Fibroblast of lung (primary cell): ENCODE measurements around the gene PTPN22. TPM values are rescaled to one million over a fixed set of nuclear protein-coding genes. Genes with fewer than 3 reads are reported as not detected.

ENCODE experiments used
- DNase-seq, 2 donors: peaks; one replicate each; pipeline versions ENCODE4 v3.0.0 to v3.0.0-alpha.2; 2010; ENCODE audit warnings: low read depth in 2 of 2
- H2AFZ ChIP-seq: 2 replicates; pipeline ENCODE4 v1.5.1; 2012; ENCODE audit warnings: low read length, control low read depth, inconsistent platforms
- H3K27ac ChIP-seq: 2 replicates; pipeline ENCODE4 v1.5.1; 2011; ENCODE audit warnings: low read length, control low read depth; ENCODE audit not compliant: insufficient read depth
- H3K27me3 ChIP-seq: 2 replicates; pipeline ENCODE4 v1.5.1; 2011; ENCODE audit warnings: mild to moderate bottlenecking, low read length; ENCODE audit not compliant: control insufficient read depth, insufficient read depth
- H3K36me3 ChIP-seq: 2 replicates; pipeline ENCODE4 v1.5.1; 2011; ENCODE audit warnings: low read length; ENCODE audit not compliant: control insufficient read depth, insufficient read depth
- H3K4me1 ChIP-seq: 2 replicates; pipeline ENCODE4 v1.5.1; 2011; ENCODE audit warnings: low read length; ENCODE audit not compliant: control insufficient read depth, insufficient read depth; ENCODE audit errors: extremely low read depth
- H3K4me2 ChIP-seq: 2 replicates; pipeline ENCODE4 v1.5.1; 2011; ENCODE audit warnings: low read length, control low read depth; ENCODE audit not compliant: insufficient read depth; ENCODE audit errors: extremely low read depth
- H3K4me3 ChIP-seq, 4 experiments: fragments of 200-600 bp in 1 of 4; sonication (generic) in 1 of 4; replicated peaks in 1 of 4; 2 replicates each; pipeline ENCODE4 v1.5.1; 2011 to 2016; ENCODE audit warnings: low read length in 4 of 4, low read depth in 3 of 4, mild to moderate bottlenecking in 3 of 4, control low read depth in 2 of 4, inconsistent platforms in 1 of 4, mixed read lengths in 1 of 4; ENCODE audit not compliant: insufficient read depth in 1 of 4; ENCODE audit errors: control extremely low read depth in 1 of 4
- H3K79me2 ChIP-seq: 2 replicates; pipeline ENCODE4 v1.5.1; 2012; ENCODE audit warnings: mild to moderate bottlenecking, low read length, inconsistent platforms; ENCODE audit not compliant: control insufficient read depth, insufficient read depth
- H3K9ac ChIP-seq: 2 replicates; pipeline ENCODE4 v1.5.1; 2011; ENCODE audit warnings: mild to moderate bottlenecking, low read length, control low read depth; ENCODE audit not compliant: insufficient read depth
- H3K9me3 ChIP-seq: 2 replicates; pipeline ENCODE4 v1.5.1; 2012; ENCODE audit warnings: low read depth, low read length; ENCODE audit not compliant: control insufficient read depth, insufficient read depth
- H4K20me1 ChIP-seq: 2 replicates; pipeline ENCODE4 v1.5.1; 2011; ENCODE audit warnings: low read length; ENCODE audit not compliant: control insufficient read depth, insufficient read depth; ENCODE audit errors: extremely low read depth
- EZH2 ChIP-seq: IDR thresholded peaks from 2 replicates; pipeline ENCODE4 v1.5.1; 2012; ENCODE audit warnings: low read length, control low read depth, mild to moderate bottlenecking; ENCODE audit errors: missing control alignments
- polyA plus RNA-seq, 2 donors: library from polyadenylated mRNA; depleted of rRNA in 1 of 2; stranded (reverse) in 1 of 2; unstranded in 1 of 2; fragments of >200 nt; gene quantifications; 2 replicates each; pipeline ENCODE4 v1.2.1, GENCODE V29; 2011 to 2012; ENCODE audit warnings: missing spikeins in 1 of 2
- total RNA-seq: library from RNA; depleted of rRNA; stranded (reverse); fragments of >200 nt; gene quantifications from 2 replicates; pipeline ENCODE4 v1.2.1, GENCODE V29; 2014
- TF ChIP-seq, protein P1 (sequence below), 2 donors: IDR thresholded peaks in 1 of 2; conservative IDR thresholded peaks in 1 of 2; 1 replicate in 1 of 2; 2 replicates in 1 of 2; pipeline ENCODE4 v1.5.1; 2011 to 2012; ENCODE audit warnings: low read length in 2 of 2, control low read depth in 1 of 2, inconsistent platforms in 1 of 2, low read depth in 1 of 2, mild to moderate bottlenecking in 1 of 2

Gene PTPN22
- total and polyA plus RNA-seq, 2 donors (not counting 1 experiment from before 2014, with no cell fraction given): 0.10 to 0.33 TPM

DNA sequence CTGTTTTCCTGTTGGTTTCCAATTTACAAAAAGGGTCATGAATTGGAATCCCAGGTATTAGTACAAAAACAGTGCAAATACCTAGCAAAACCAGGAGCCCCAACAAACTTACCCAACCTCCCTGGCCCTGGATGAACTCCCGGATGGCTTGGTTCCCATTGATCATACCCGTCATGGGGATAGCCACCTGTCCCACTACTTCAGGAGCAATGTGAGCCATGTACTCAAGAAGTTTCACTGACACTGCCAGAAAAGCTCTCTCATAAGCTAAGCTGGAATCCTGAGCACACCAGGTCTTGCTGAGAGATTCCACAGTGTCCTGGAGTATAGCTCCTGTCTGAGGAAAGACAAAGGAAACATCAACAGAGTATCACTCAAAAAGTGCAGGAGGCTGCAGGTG lies 10.1 kb upstream of the PTPN22 start:
- Histone ChIP-seq H3K27ac (no peak overlapping the region), H3K27me3 (no peaks in the 10 kb centered on the region), H3K36me3 (no peaks in the 10 kb centered on the region), H3K9me3 (no peaks in the 10 kb centered on the region), H3K9ac (no peak overlapping the region), H3K4me2 (no peak overlapping the region), H3K79me2 (no peaks in the 10 kb centered on the region), H3K4me1 (no peaks in the 10 kb centered on the region), H4K20me1 (no peaks in the 10 kb centered on the region), H2AFZ (no peak overlapping the region), H3K4me3 (no peak overlapping the region)
- DNase-seq: no peak
- TF ChIP-seq EZH2: no peak
- TF ChIP-seq, protein P1, sequence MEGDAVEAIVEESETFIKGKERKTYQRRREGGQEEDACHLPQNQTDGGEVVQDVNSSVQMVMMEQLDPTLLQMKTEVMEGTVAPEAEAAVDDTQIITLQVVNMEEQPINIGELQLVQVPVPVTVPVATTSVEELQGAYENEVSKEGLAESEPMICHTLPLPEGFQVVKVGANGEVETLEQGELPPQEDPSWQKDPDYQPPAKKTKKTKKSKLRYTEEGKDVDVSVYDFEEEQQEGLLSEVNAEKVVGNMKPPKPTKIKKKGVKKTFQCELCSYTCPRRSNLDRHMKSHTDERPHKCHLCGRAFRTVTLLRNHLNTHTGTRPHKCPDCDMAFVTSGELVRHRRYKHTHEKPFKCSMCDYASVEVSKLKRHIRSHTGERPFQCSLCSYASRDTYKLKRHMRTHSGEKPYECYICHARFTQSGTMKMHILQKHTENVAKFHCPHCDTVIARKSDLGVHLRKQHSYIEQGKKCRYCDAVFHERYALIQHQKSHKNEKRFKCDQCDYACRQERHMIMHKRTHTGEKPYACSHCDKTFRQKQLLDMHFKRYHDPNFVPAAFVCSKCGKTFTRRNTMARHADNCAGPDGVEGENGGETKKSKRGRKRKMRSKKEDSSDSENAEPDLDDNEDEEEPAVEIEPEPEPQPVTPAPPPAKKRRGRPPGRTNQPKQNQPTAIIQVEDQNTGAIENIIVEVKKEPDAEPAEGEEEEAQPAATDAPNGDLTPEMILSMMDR (conservative IDR thresholded peaks at IDR 0.05 in 1 of 2, IDR thresholded peaks at IDR 0.05 in 1 of 2; ENCODE audit: low read depth in 1 of 2, low read length in 2 of 2): no peak

DNA sequence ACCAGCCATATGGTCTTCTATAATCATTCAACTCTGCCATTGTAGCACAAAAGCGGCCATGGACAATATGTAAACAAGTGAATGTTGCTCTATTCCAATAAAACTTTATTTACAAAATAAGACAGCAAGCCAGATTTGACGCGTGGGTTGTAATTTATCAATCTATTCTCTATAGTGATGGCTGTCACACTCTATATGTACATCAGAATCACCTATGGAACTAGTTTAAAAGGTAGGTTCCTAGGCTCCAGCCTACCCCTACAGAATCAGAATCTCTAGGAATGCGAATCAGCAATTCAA lies 8.2 kb upstream of the PTPN22 start:
- TF ChIP-seq, protein P1 (conservative IDR thresholded peaks at IDR 0.05 in 1 of 2, IDR thresholded peaks at IDR 0.05 in 1 of 2; ENCODE audit: low read depth in 1 of 2, low read length in 2 of 2): no peak
- no peak for TF ChIP-seq EZH2
- Histone ChIP-seq H3K4me1 (no peaks in the 10 kb centered on the region), H3K9me3 (no peaks in the 10 kb centered on the region), H3K4me2 (no peak overlapping the region), H2AFZ (no peak overlapping the region), H3K36me3 (no peaks in the 10 kb centered on the region), H3K4me3 (no peak overlapping the region), H3K9ac (no peak overlapping the region), H3K27me3 (no peaks in the 10 kb centered on the region), H4K20me1 (no peaks in the 10 kb centered on the region), H3K79me2 (no peaks in the 10 kb centered on the region), H3K27ac (no peak overlapping the region)
- DNase-seq: no peak

DNA sequence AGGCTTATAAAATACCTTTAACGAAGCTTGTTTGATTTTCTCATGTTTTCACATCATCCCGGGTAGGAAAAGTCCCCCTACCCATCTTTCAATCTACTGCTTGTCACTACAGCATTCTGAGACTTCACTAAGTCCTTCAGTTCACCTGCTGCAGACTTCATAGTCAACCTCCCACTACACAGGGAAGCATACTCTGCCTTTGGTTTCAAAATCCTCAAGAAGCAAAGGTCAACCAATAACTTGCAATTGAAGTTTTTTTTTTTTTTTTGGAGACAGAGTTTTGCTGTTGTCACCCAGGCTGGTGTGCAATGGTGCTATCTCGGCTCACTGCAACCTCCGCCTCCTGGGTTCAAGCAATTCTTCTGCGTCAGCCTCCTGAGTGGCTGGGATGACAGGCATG lies 4.7 kb upstream of the PTPN22 start:
- Histone ChIP-seq H2AFZ (no peak overlapping the region), H4K20me1 (no peaks in the 10 kb centered on the region), H3K4me3 (no peak overlapping the region), H3K9ac (no peak overlapping the region), H3K79me2 (no peaks in the 10 kb centered on the region), H3K4me1 (peaks cover 2% of the 10 kb centered on the region), H3K36me3 (no peaks in the 10 kb centered on the region), H3K9me3 (no peaks in the 10 kb centered on the region), H3K27me3 (no peaks in the 10 kb centered on the region), H3K27ac (no peak overlapping the region), H3K4me2 (no peak overlapping the region)
- TF ChIP-seq, protein P1 (conservative IDR thresholded peaks at IDR 0.05 in 1 of 2, IDR thresholded peaks at IDR 0.05 in 1 of 2; ENCODE audit: low read depth in 1 of 2, low read length in 2 of 2): no peak
- no peak for TF ChIP-seq EZH2
- no peak for DNase-seq
